Mammary epithelial cell (primary cell): ENCODE measurements around the gene LGR6.

Experiments
- EZH2 ChIP-seq: IDR thresholded peaks from 2 replicates; pipeline ENCODE4 v1.6.1; 2012; ENCODE audit warnings: low read length, inconsistent platforms, borderline replicate concordance
- TF ChIP-seq, protein P1 (sequence below), 2 donors: IDR thresholded peaks in 1 of 2; conservative IDR thresholded peaks in 1 of 2; 2 replicates each; pipeline ENCODE4 v1.5.1; 2011 to 2012; ENCODE audit warnings: inconsistent platforms in 2 of 2, low read length in 2 of 2, mild to moderate bottlenecking in 2 of 2, control low read depth in 1 of 2, low read depth in 1 of 2; ENCODE audit not compliant: insufficient read depth in 1 of 2; ENCODE audit errors: extremely low read depth in 1 of 2

DNA sequence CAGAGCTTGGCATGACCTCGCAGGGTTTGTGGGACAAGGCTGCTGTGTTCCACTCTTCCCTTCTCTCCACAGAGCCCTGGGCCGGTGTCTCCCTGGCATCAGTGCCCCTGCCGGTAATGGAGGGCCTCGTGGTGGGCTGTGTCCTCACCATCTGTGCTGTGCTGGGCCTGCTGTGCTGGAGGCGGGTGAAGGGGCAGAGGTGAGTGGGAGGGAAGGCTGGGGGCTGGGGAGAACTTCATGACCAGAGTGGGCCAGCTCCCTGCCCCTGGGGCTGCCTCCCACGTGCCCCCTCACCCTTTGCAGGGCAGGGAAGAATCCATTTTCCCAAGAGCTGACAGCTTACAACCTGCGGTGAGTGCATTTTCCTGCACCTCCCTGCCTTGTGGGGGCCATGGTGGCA is 12.0 kb upstream of the LGR6 start:
- TF ChIP-seq, protein P1, sequence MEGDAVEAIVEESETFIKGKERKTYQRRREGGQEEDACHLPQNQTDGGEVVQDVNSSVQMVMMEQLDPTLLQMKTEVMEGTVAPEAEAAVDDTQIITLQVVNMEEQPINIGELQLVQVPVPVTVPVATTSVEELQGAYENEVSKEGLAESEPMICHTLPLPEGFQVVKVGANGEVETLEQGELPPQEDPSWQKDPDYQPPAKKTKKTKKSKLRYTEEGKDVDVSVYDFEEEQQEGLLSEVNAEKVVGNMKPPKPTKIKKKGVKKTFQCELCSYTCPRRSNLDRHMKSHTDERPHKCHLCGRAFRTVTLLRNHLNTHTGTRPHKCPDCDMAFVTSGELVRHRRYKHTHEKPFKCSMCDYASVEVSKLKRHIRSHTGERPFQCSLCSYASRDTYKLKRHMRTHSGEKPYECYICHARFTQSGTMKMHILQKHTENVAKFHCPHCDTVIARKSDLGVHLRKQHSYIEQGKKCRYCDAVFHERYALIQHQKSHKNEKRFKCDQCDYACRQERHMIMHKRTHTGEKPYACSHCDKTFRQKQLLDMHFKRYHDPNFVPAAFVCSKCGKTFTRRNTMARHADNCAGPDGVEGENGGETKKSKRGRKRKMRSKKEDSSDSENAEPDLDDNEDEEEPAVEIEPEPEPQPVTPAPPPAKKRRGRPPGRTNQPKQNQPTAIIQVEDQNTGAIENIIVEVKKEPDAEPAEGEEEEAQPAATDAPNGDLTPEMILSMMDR (conservative IDR thresholded peaks at IDR 0.05 in 1 of 2, IDR thresholded peaks at IDR 0.05 in 1 of 2; ENCODE audit: extremely low read depth in 1 of 2, insufficient read depth in 1 of 2, low read depth in 1 of 2, low read length in 2 of 2), result no peak
- no peak for TF ChIP-seq EZH2
